HG03039 (cell line): ENCODE measurements around the gene COCH.
A peak's percentile ranks its signal among the peaks of the same experiment; 100 is the strongest.

Experiments
- ATAC-seq: cut with Tn5 transposase; IDR thresholded peaks from one replicate; pipeline ENCODE4 v1.9.1; 2021; ENCODE audit warnings: mild to moderate bottlenecking, moderate library complexity; ENCODE audit not compliant: unreplicated experiment

The COCH gene

GRCh38 chr14:30874120-30874998 is at the start of gene COCH:
COCH (plus strand) TSS chr14:30874559; CDS start chr14:30874939, 380 bp downstream.
- peak; percentile 63 for ATAC-seq

GRCh38 chr14:30826070-30826469 is 48.3 kb upstream of the COCH start:
- no peak for ATAC-seq

- no peak for ATAC-seq
Observed at GRCh38 chr14:30829853-30830252, 44.5 kb upstream of the COCH start.

- no peak for ATAC-seq
Observed at GRCh38 chr14:30834353-30834752, 40.0 kb upstream of the COCH start.

GRCh38 chr14:30838351-30838750 is 36.0 kb upstream of the COCH start:
- no peak for ATAC-seq

GRCh38 chr14:30840086-30840779 is 34.1 kb upstream of the COCH start:
- ATAC-seq = no peak

- ATAC-seq = no peak
Observed at GRCh38 chr14:30842431-30842830, 31.9 kb upstream of the COCH start.

- no peak for ATAC-seq
Observed at GRCh38 chr14:30848449-30849240, 25.7 kb upstream of the COCH start.

GRCh38 chr14:30849354-30849753 is 25.0 kb upstream of the COCH start:
- ATAC-seq = peak; percentile 91

GRCh38 chr14:30849983-30850382 is 24.4 kb upstream of the COCH start:
- ATAC-seq = no peak

- ATAC-seq = no peak
Observed at GRCh38 chr14:30853946-30854345, 20.4 kb upstream of the COCH start.

GRCh38 chr14:30854492-30854891 is 19.9 kb upstream of the COCH start:
- peak; percentile 36 for ATAC-seq

- ATAC-seq = peak; percentile 76
Observed at GRCh38 chr14:30855345-30856037, 18.9 kb upstream of the COCH start.

GRCh38 chr14:30861200-30861599 is 13.2 kb upstream of the COCH start:
- no peak for ATAC-seq

GRCh38 chr14:30864934-30865333 is 9.4 kb upstream of the COCH start:
- no peak for ATAC-seq

GRCh38 chr14:30868736-30869135 is 5.6 kb upstream of the COCH start:
- ATAC-seq = no peak

GRCh38 chr14:30869551-30870155 is 4.7 kb upstream of the COCH start:
- no peak for ATAC-seq

- ATAC-seq = no peak
Observed at GRCh38 chr14:30872602-30873001, 1.8 kb upstream of the COCH start.

- ATAC-seq = no peak
Observed at GRCh38 chr14:30873308-30874119, 845 bp upstream of the COCH start.
